Measurements from ENCODE around the gene PRDM16.

DNA sequence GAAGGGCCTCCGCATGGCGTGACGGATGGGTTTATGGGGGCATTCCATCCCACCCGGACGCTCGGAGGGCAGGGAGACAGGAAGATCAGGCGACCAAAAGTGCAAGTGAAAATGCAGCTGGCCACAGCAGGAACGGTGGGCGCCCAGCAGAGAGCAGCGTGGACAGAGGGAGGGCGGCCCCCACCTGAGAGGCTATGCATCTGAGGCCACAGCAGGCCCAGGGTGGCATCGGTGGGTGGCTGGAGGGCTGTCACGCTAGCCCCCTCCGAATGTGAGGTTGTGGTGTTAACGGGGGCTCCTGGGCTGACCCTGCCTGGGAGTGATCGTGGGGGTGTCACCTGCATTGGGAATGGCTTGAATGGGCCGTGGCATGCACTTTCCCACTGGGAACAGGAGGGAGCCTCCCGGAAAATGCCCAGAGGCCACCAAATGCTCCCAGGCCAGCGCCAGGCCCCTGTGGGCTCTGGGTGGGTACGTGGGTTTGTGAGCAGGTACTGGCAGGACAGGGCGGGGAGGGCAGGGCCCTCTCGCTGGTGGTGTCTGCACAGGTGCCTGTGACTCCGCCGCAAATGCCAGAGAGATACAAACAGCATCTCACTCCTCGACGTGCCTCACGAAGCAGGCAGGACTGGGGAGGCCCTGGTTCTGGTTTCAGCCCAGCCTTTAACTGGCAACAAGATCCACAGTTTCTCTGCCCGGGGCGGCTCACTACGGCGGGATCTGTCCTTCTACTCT, 172.8 kb downstream of the PRDM16 start:
- TF ChIP-seq, protein P1, sequence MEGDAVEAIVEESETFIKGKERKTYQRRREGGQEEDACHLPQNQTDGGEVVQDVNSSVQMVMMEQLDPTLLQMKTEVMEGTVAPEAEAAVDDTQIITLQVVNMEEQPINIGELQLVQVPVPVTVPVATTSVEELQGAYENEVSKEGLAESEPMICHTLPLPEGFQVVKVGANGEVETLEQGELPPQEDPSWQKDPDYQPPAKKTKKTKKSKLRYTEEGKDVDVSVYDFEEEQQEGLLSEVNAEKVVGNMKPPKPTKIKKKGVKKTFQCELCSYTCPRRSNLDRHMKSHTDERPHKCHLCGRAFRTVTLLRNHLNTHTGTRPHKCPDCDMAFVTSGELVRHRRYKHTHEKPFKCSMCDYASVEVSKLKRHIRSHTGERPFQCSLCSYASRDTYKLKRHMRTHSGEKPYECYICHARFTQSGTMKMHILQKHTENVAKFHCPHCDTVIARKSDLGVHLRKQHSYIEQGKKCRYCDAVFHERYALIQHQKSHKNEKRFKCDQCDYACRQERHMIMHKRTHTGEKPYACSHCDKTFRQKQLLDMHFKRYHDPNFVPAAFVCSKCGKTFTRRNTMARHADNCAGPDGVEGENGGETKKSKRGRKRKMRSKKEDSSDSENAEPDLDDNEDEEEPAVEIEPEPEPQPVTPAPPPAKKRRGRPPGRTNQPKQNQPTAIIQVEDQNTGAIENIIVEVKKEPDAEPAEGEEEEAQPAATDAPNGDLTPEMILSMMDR (conservative IDR thresholded peaks at IDR 0.05; ENCODE audit: low read depth, low read length): no peak
- no peak for TF ChIP-seq EZH2 (IDR thresholded peaks at IDR 0.05; ENCODE audit: low read length, unreplicated experiment)
